GM19463 (cell line): Measurements from ENCODE around the gene OR10H3.
"Not testable (repeated sequence)": the region's sequence is repeated elsewhere in the genome, so short reads cannot be mapped to it uniquely, and the experiment has no call there.

Experiments
- ATAC-seq: cut with Tn5 transposase; IDR thresholded peaks from one replicate; pipeline ENCODE4 v1.9.1; 2021; ENCODE audit warnings: mild to moderate bottlenecking, moderate library complexity; ENCODE audit not compliant: unreplicated experiment

OR10H3 gene

GRCh38 chr19:15776991-15777970, 39.5 kb downstream of the OR10H3 start:
- ATAC-seq, result no peak

- ATAC-seq, result no peak
Observed at GRCh38 chr19:15779756-15780476, 42.1 kb downstream of the OR10H3 start.

- ATAC-seq, result no peak
Observed at GRCh38 chr19:15780610-15781418, 43.0 kb downstream of the OR10H3 start.

GRCh38 chr19:15781661-15782060, 43.9 kb downstream of the OR10H3 start:
- ATAC-seq, result no peak

GRCh38 chr19:15782211-15782610, 44.4 kb downstream of the OR10H3 start:
- ATAC-seq, result no peak

- ATAC-seq, result not testable (repeated sequence)
Observed at GRCh38 chr19:15782896-15783295, 45.1 kb downstream of the OR10H3 start.

GRCh38 chr19:15787611-15788155, 49.9 kb downstream of the OR10H3 start, which contains the start of gene OR10H5:
Gene OR10H5 (plus strand): TSS chr19:15787661. CDS start chr19:15794049, 6,388 bp downstream.
- no peak for ATAC-seq

GRCh38 chr19:15788594-15789270, 50.9 kb downstream of the OR10H3 start:
- ATAC-seq, result no peak

- no peak for ATAC-seq
Observed at GRCh38 chr19:15790096-15790495, 52.3 kb downstream of the OR10H3 start.
